Loucy (cell line): ENCODE data around the gene ANKRD55.

ENCODE experiments used
- H2AFZ ChIP-seq: fragments of 200-600 bp; sonication (generic); 2 replicates; pipeline ENCODE4 v1.6.0; 2016; ENCODE audit warnings: antibody characterized with exemption, mild to moderate bottlenecking, low read length, moderate library complexity
- H3F3A ChIP-seq: fragments of 200-600 bp; 2 replicates; pipeline ENCODE4 v1.6.0; 2016; ENCODE audit warnings: antibody characterized with exemption, low read depth, mild to moderate bottlenecking
- H3K27me3 ChIP-seq: fragments of 200-600 bp; sonication (generic); 2 replicates; pipeline ENCODE4 v1.6.1; 2014; ENCODE audit warnings: low read length, mild to moderate bottlenecking; ENCODE audit not compliant: insufficient read depth, poor library complexity, severe bottlenecking
- H3K36me3 ChIP-seq: fragments of 200-600 bp; sonication (generic); 2 replicates; pipeline ENCODE4 v1.6.1; 2016; ENCODE audit warnings: low read length; ENCODE audit not compliant: insufficient read depth
- H3K4me1 ChIP-seq: fragments of 200-600 bp; sonication (generic); 2 replicates; pipeline ENCODE4 v1.5.1; 2014; ENCODE audit warnings: low read length, mild to moderate bottlenecking; ENCODE audit not compliant: insufficient read depth, poor library complexity, severe bottlenecking
- H3K4me2 ChIP-seq: fragments of 200-600 bp; sonication (generic); 2 replicates; pipeline ENCODE4 v1.6.0; 2014; ENCODE audit warnings: antibody characterized with exemption, low read length, low read depth, mild to moderate bottlenecking; ENCODE audit not compliant: poor library complexity, severe bottlenecking
- H3K4me3 ChIP-seq: fragments of 200-600 bp; sonication (generic); 2 replicates; pipeline ENCODE4 v1.5.1; 2014; ENCODE audit warnings: low read length, mild to moderate bottlenecking, mixed read lengths; ENCODE audit not compliant: poor library complexity, severe bottlenecking
- H3K79me2 ChIP-seq: fragments of 200-600 bp; sonication (generic); 2 replicates; pipeline ENCODE4 v1.6.1; 2014; ENCODE audit warnings: low read length; ENCODE audit not compliant: insufficient read depth
- H3K9ac ChIP-seq: fragments of 200-600 bp; sonication (generic); 2 replicates; pipeline ENCODE4 v1.6.0; 2014; ENCODE audit warnings: mild to moderate bottlenecking, low read depth, low read length, moderate library complexity; ENCODE audit not compliant: poor library complexity, severe bottlenecking
- H3K9me2 ChIP-seq: fragments of 200-600 bp; sonication (generic); replicated peaks from 2 replicates; pipeline ENCODE4 v1.6.1; 2016; ENCODE audit warnings: low read depth, low read length, mixed read lengths
- H3K9me3 ChIP-seq: fragments of 200-600 bp; sonication (generic); 2 replicates; pipeline ENCODE4 v1.6.1; 2014; ENCODE audit warnings: mild to moderate bottlenecking, antibody characterized with exemption, low read length, low read depth; ENCODE audit not compliant: insufficient read depth
- H4K20me1 ChIP-seq: fragments of 200-600 bp; sonication (generic); 2 replicates; pipeline ENCODE4 v1.6.0; 2014; ENCODE audit warnings: antibody characterized with exemption, low read length, mild to moderate bottlenecking; ENCODE audit not compliant: insufficient read depth, poor library complexity, severe bottlenecking
- CTCF ChIP-seq: fragments of 200-600 bp; sonication (generic); conservative IDR thresholded peaks from 2 replicates; pipeline ENCODE4 v1.5.1; 2014; ENCODE audit warnings: mild to moderate bottlenecking, antibody characterized with exemption, low read length
- EZH2phosphoT487 ChIP-seq: fragments of 200-600 bp; IDR thresholded peaks from 2 replicates; pipeline ENCODE4 v1.6.1; 2018; ENCODE audit warnings: antibody characterized with exemption, mild to moderate bottlenecking, moderate library complexity, borderline replicate concordance

Gene ANKRD55

GRCh38 chr5:56232538-56232937, 592 bp downstream of the ANKRD55 start:
- no peaks in the 10 kb centered on the region for H3K4me1 ChIP-seq
- no peak overlapping the region for H3K9ac ChIP-seq
- no peak for TF ChIP-seq CTCF
- no peak for TF ChIP-seq EZH2phosphoT487
- no peaks in the 10 kb centered on the region for H3K9me2 ChIP-seq
- no peak overlapping the region for H3K4me2 ChIP-seq
- H3F3A ChIP-seq, result no peaks in the 10 kb centered on the region
- no peaks in the 10 kb centered on the region for H4K20me1 ChIP-seq
- no peaks in the 10 kb centered on the region for H3K27me3 ChIP-seq
- H3K9me3 ChIP-seq, result no peaks in the 10 kb centered on the region
- no peak overlapping the region for H2AFZ ChIP-seq
- no peaks in the 10 kb centered on the region for H3K36me3 ChIP-seq
- H3K4me3 ChIP-seq, result no peak overlapping the region
- no peaks in the 10 kb centered on the region for H3K79me2 ChIP-seq

- H3K9me3 ChIP-seq, result no peaks in the 10 kb centered on the region
- H2AFZ ChIP-seq, result no peak overlapping the region
- H3K27me3 ChIP-seq, result no peaks in the 10 kb centered on the region
- H3F3A ChIP-seq, result no peaks in the 10 kb centered on the region
- no peak overlapping the region for H3K4me2 ChIP-seq
- H3K9me2 ChIP-seq, result no peaks in the 10 kb centered on the region
- H3K4me1 ChIP-seq, result no peaks in the 10 kb centered on the region
- no peaks in the 10 kb centered on the region for H3K36me3 ChIP-seq
- no peak for TF ChIP-seq CTCF
- TF ChIP-seq EZH2phosphoT487, result no peak
- no peak overlapping the region for H3K4me3 ChIP-seq
- H3K9ac ChIP-seq, result no peak overlapping the region
- no peaks in the 10 kb centered on the region for H3K79me2 ChIP-seq
- no peaks in the 10 kb centered on the region for H4K20me1 ChIP-seq
These were observed 2.6 kb downstream of the ANKRD55 start for GRCh38 chr5:56230576-56230975.

GRCh38 chr5:56229111-56229510, 4.0 kb downstream of the ANKRD55 start:
- H4K20me1 ChIP-seq, result no peaks in the 10 kb centered on the region
- TF ChIP-seq EZH2phosphoT487 (no peak), CTCF (no peak)
- H3K9me3 ChIP-seq, result no peaks in the 10 kb centered on the region
- no peak overlapping the region for H3K4me2 ChIP-seq
- H3K4me1 ChIP-seq, result no peaks in the 10 kb centered on the region
- no peaks in the 10 kb centered on the region for H3K9me2 ChIP-seq
- no peaks in the 10 kb centered on the region for H3K79me2 ChIP-seq
- H3K4me3 ChIP-seq, result no peak overlapping the region
- no peaks in the 10 kb centered on the region for H3K36me3 ChIP-seq
- H3F3A ChIP-seq, result no peaks in the 10 kb centered on the region
- H2AFZ ChIP-seq, result no peak overlapping the region
- H3K9ac ChIP-seq, result no peak overlapping the region
- H3K27me3 ChIP-seq, result no peaks in the 10 kb centered on the region
